Right lobe of liver (tissue), 4 donors: ENCODE measurements around the gene KIRREL3.

Experiments used
- CTCF ChIP-seq, 4 donors: fragments of 200-600 bp in 3 of 4; fragments of 450-650 bp in 1 of 4; IDR thresholded peaks; one replicate each; pipeline versions ENCODE4 v1.5.1 to v1.8.0; 2016 to 2022; ENCODE audit warnings: antibody characterized with exemption in 4 of 4, mild to moderate bottlenecking in 2 of 4
- POLR2A ChIP-seq: fragments of 450-650 bp; IDR thresholded peaks from one replicate; pipeline ENCODE4 v1.6.1; 2017; ENCODE audit warnings: antibody characterized with exemption, mild to moderate bottlenecking
- donor health status: DM: no; HTN: no; CAD: no.
- donor health status: DM: no; HTN: no; CAD: no.
- donor health status: DM: no; HTN: yes; CAD: no.

GRCh38 chr11:126997641-126998040 lies 2.9 kb downstream of the KIRREL3 start:
- no peak for TF ChIP-seq CTCF (IDR thresholded peaks at IDR 0.05)
- no peak for TF ChIP-seq POLR2A
